Measurements from ENCODE around the gene INTS4.
"Not testable (repeated sequence)": the region's sequence is repeated elsewhere in the genome, so short reads cannot be mapped to it uniquely, and the experiment has no call there.

INTS4 gene, protein sequence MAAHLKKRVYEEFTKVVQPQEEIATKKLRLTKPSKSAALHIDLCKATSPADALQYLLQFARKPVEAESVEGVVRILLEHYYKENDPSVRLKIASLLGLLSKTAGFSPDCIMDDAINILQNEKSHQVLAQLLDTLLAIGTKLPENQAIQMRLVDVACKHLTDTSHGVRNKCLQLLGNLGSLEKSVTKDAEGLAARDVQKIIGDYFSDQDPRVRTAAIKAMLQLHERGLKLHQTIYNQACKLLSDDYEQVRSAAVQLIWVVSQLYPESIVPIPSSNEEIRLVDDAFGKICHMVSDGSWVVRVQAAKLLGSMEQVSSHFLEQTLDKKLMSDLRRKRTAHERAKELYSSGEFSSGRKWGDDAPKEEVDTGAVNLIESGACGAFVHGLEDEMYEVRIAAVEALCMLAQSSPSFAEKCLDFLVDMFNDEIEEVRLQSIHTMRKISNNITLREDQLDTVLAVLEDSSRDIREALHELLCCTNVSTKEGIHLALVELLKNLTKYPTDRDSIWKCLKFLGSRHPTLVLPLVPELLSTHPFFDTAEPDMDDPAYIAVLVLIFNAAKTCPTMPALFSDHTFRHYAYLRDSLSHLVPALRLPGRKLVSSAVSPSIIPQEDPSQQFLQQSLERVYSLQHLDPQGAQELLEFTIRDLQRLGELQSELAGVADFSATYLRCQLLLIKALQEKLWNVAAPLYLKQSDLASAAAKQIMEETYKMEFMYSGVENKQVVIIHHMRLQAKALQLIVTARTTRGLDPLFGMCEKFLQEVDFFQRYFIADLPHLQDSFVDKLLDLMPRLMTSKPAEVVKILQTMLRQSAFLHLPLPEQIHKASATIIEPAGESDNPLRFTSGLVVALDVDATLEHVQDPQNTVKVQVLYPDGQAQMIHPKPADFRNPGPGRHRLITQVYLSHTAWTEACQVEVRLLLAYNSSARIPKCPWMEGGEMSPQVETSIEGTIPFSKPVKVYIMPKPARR

DNA sequence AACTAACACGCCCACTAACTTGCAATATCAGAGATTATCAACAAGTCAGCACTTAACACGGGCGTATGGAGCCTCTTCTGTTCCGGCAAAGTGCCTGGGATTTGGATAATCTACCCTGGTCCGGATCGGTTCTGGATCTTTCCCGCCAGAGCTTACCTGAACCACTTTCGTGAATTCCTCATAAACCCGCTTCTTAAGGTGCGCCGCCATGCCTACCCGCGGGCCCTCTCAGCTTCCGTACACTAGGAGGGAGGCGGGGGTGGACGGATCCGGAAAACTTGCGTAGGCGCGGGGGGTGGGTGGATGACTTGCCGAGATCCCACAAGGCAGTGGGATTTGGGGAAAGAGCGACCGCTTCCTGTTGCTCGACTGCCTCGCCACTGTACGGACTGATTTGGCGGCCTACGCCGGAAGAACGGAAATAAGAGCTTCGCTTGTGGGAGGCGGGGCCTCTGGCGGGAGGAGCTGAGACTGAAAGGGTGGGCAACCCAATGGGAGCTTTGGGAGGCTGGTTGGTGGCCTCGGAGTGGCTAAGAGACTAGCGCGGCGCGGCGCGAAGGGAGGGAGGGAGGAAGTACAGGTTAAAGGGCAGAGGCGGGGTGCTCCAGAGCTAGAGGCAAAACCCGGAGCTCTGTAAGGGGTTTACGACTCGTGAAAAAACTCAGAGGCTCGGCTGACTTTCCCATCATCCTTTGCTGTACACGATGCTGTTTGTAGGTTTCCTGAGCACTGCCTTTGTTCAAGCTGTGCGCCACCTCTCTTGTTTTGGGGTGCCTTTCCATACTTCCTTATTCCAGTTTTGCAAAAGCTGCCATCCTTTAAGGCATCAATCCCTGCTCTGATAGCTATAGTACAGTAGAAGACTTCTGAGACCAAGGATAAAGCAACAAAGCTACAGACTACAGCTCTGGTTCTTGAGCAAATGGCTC lies at the start of gene INTS4:
INTS4 (minus strand) TSS at position 235 of the 929 bp plus-strand sequence; CDS start at position 210, 25 bp downstream.
- peak; percentile 87 to 93 for DNase-seq (ENCODE audit: low read depth in 2 of 2)

DNA sequence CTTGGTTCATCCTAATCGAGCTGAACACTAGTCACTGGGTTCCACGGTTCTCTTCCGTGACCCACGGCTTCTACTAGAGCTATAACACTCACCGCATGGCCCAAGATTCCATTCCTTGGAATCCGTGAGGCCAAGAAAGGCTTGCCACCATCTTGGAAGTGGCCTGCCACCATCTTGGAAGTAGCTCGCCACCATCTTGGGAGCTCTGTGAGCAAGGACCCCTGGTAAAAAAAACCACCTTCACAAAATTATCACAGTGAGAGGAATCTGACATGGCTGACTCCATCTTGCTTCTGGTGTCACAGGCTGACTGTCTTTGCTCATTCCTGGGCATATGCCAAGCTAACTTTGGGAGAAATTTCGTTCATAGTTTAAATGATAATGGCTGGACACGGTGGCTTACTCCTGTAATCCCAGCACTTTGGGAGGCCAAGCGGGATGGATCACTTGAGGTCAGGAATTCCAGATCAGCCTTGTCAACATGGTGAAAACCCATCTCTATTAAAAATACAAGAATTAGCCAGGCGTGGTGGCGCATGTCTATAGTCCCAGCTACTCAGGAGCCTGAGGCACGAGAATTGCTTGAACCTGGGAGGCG lies 47.5 kb upstream of the INTS4 start:
- no peak for DNase-seq (ENCODE audit: low read depth in 2 of 2)

DNA sequence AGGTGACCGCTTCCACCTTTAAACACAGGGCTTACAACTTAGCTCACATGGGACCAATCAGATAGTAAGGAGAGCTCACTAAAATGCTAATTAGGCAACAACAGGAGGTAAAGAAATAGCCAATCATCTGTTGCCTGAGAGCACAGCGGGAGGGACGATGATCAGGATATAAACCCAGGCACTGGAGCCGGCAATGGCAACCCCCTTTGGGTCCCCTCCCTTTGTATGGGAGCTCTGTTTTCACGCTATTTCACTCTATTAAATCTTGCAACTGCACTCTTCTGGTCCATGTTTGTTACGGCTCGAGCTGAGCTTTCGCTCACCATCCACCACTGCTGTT lies 46.9 kb upstream of the INTS4 start:
- DNase-seq (ENCODE audit: low read depth in 2 of 2) = not testable (repeated sequence)

DNA sequence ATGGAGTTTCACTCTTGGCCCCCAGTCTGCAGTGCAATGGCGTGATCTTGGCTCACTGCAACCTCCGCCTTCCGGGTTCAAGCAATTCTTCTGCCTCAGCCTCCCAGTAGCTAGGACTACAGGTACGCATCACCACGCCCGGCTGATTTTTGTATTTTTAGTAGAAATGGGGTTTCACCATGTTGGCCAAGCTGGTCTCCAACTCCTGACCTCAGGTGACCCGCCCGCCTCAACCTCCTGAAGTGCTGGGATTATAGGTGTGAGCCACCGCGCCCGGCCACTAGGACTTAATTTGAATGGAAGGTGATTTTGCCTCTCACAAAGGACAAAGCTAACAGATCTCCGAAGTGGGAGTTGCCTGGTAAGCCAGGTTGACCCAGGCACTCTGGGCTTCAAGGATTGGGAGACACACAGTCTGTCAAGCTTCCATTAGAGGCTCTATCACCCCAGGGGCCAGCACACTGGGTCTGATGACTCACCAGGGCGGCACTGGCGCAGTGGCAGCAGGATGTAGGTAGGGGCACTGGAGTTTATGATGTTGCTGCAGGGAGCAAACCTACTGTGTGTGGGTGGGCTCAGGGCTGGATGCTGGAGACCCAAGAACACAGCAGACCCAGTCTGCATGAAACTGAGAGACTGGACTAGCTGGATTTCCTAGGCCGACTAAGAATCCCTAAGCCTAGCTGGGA lies 46.4 kb upstream of the INTS4 start:
- no peak for DNase-seq (ENCODE audit: low read depth in 2 of 2)

DNA sequence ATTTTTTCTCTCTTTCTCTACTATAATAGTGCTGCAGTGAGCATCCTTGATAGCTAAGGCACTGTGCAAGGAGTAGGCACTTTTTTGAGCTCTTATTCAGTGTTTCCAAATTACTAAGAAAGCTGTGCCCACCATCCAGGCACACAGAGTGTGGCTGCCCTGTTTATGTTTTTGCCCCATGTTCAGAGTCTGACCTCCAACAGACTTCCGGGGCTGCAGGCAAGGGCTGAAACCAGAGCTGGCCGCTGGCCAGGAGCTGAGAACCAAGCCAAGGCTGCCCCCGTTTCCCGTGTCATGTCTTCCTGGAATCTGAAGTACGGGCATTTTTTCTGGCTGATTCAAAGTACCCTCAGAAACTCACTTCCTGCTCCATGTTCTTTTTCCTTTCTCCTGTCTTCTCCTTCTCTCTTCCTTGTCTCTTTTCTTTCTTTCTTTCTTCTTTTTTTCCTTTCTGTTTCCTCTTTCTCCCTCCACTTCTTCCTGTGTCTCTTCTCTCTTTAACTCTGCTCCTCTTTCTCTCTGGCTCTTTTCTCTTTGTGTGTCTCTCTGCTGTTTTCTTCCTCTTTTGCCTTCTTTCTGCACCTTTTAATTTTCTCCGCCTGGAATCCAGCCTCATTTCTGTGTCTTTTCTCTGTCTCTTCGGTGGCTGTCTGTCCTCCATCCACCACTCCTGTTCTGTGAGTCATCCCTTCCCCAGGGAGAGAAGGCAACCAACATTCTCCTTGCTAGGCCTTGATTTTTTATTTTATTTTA lies 45.6 kb upstream of the INTS4 start:
- no peak for DNase-seq (ENCODE audit: low read depth in 2 of 2)

DNA sequence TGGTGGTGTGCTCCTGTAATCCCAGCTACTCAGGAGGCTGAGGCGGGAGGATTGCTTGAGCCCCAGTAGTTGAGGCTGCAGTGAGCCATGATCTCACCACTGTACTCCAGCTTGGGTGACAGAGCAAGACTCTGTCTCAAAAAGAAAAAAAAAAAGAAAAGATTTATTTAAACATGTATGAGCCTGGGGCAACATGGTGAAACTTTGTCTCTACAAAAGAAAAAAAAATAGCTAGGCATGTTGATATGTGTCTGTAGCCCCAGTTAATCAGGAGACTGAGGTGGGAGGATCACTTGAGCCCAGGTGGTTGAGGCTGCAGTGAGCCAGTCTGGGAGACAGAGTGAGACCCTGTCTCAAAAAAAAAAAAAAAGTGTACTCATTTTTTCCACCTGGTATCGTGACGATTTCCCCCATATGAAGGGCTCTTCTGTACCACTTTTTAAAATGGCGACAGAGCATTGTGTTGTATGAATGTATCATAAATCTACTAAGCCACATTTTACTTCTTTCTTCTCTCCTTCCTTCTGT lies 45.0 kb upstream of the INTS4 start:
- no peak for DNase-seq (ENCODE audit: low read depth in 2 of 2)

DNA sequence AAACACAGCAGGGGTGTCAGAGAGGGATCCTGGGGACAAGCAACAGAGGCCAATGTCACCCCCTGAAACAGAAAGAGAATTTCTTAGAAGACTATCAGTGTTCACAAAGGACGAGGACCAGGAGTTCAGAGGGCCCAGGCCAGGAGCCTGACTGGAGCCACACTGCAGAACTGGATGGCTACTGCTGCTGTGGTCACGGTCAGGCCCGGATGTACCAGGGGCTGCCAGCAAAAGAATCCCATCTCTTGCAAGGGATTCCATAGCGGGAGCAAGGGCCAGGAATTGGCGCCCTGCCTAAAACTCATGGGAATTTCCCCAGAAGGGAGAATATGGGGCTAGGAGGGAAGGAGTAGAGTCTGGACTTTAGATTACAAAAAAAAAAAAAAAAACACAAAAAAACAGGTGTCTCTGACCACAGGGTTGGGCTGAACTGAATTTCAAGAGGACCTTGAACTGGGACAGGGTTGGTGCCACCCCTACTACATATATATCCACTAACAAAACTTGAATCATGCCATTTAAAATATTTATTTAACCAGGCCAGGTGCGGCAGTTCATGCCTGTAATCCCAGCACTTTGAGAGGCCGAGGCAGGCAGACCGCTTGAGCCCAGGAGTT lies 44.3 kb upstream of the INTS4 start:
- no peak for DNase-seq (ENCODE audit: low read depth in 2 of 2)

DNA sequence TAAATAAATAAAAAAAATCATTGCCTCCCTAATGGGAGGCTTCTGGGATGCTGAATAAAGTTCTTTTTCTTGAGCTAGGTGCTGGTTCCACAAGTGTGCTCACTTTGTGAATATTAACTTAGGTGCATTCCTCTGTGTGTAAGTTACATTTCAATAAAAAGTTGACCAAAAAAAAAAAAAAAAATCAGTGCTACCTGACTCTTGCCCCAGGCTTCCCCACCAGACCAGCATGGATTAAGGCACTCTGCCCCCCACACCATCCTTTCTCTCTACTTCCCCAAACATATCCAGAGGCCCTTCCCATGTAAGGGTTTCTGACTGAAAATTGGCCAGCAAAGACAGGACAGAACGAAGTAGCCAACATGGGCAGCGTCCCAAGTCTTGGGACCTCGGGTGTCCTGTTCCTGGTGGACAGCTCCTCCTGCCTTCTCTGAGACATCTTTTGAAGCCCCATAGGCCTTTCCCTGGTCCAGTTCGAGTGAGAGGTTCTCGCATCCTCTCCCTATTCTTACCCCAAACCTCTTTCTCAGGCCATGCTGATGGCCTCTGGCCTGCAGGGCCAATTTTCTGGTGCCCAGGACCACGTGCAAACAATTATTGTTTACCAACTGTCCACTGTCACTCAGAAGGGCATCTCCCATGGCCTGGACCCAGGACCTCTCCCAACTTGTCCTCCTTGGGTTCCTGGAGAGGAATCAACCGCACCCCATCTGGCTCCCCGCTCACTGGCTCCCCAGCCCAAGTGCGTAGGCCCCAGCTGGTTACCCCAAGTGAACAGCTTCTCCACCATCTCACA lies 43.6 kb upstream of the INTS4 start:
- no peak for DNase-seq (ENCODE audit: low read depth in 2 of 2)

DNA sequence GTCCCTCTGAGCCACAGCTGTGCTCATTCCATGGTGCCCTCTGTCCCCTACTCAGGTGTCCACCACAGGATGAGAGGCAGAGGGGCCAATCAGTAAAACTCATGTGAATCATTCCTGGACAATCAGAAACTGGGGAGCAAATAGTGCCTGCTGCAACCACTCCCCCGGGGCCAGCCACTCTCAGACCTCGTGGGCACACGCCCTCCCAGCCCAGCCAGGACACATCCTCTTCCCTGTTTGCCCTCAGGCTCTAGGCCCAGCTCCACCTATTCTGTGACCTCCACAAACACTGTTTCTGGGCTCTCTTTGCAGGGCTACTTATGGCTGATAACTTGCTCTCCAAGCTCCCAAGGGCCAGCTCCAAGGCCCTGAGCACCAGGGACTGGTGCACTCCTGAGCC lies 42.6 kb upstream of the INTS4 start:
- no peak for DNase-seq (ENCODE audit: low read depth in 2 of 2)

DNA sequence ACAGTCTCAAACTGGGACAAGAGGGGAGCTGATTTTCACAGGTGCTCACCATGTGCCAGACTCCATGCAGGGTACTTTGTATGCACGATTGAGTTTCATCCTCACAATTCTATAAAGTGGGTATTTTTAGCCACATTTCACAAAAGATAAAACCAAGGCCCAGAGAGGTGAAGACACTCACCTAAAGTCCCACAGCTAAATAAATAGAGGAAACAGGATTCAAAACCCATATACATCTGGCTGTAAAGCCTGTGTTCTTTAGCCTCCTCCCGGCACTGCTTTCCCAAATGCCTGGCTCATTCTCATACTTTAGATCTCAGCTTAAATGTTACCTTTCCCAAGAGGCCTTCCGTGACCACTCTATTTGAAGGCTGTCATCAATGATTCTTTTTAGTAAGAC lies 41.8 kb upstream of the INTS4 start:
- DNase-seq (ENCODE audit: low read depth in 2 of 2) = no peak

DNA sequence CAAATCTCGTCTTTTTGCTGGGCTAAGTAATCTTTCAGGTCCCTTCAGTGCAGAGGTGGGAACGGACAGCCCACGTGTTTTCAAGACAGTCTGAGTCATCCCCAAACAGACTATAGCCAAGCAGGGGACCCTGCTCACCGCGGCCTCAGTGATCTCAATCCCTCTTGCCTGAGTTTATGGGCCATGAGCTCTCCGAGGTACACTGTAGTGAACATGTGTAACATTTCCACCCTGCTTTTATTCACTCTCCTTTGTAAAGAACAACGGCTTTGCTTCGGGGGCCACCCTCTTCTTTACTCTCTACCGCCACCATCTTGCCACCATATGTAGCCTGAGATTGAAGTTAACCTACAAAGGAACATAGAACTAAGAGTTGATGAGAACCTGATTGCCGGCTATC lies 40.2 kb upstream of the INTS4 start:
- no peak for DNase-seq (ENCODE audit: low read depth in 2 of 2)

DNA sequence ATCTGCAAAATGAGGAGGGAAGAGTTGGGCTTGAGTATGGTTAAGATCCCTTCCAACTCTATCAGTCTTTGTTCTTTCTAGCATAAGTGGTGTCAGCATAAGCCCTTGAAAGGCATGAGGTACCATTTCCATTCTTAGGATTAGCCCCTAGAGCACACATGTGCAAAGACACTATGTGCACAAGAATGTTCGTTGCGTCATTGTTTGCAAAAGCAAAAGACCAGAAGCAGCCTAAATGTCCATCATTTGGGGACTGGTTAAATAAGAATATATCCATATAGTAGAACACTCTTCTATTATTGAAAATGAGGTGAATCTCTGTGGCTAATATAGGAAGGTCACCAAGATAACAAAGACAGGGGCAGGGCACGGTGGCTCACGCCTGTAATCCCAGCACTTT lies 38.6 kb upstream of the INTS4 start:
- DNase-seq (ENCODE audit: low read depth in 2 of 2) = no peak

DNA sequence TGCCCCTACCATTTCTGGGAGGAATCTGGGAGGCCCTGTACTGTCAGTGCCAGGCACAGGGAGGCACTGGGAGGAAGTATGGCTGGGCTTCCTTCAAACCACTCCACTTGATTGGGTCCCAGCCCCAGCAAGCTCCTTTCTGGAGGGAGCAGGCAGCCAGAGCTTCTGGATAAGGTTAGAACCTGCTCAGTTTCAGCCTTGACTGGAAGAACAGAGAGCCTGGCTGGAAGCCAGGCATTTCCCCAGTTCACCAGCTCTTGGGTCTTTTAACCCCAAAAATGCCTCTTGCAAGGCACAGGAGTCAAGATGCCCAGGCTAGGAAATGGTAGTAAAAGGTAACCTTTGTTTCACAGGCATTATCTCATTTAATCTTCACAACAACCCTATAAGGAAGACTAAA lies 37.6 kb upstream of the INTS4 start:
- no peak for DNase-seq (ENCODE audit: low read depth in 2 of 2)

DNA sequence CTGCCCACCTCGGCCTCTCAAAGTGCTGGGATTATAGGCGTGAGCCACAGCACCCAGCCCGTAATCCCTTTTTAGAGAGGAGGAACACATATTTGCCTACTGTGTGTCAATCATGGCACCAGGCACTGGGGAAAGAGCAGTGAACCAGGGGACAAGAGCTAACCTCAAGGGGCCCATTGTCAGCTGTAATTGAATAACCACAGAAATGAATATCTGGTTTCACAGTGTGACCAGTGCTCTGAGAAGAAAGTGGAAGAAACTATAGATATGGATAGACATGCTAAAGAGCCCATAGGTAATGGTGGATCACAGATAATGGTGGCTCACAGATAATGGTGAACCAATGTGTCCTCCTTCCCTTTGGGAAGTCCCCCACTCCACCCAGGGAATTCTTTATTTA lies 37.2 kb upstream of the INTS4 start:
- DNase-seq (ENCODE audit: low read depth in 2 of 2) = no peak

DNA sequence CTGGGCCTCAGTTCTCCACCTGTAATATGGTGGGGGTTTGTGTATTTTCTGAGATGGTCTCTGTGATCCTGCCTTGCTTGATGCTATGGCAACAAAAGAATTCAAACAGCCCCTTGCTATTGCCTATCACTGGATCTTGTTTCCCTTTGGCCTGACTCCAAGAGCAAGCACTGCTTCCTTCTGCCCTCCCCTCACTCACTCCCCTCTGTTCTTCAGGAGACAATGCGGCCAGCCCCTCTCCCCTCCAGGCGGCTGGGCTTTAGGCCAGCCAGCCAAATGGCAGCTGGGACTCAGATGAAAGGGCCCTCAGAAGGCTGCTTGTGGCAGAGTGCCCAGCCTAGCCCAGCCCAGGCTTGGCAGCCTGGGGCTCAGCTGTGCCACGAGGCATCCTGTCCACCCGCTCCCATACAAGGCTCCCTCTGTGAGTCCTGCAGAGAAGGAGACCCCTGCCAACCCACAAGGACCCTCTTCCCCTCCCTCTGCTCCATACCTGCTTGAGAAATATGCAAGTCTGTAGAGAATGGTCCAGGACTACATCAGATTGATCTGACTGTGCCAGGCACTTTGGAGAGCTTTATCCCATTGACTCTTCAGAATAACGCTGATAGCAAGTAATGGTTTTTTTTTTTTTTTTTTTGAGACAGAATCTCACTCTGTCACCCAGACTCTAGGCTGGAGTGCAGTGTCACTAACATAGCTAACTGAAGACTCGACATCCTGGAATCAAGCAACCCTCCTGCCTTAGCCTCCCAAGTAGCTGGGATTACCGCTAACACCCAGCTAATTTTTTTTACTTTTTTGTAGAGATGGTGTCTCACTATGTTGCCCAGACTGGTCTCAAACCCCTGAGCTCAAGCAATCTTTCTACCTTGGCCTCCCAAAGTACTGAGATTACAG lies 36.2 kb upstream of the INTS4 start:
- no peak for DNase-seq (ENCODE audit: low read depth in 2 of 2)

DNA sequence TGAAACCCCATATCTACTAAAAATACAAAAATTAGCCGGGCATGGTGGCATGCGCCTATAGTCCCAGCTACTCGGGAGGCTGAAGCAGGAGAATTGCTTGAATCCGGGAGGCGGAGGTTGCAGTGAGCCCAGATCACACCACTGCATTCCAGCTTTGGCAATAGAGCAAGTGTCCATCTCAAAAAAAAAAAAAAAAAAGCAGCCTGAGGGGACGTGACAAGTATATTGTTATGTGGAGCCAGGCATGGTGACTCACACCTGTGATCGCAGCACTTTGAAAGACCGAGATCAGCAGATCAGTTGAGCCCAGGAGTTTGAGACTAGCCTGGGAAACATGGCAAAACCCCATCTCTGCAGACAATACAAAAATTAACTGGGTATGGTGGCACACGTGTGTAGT lies 34.0 kb upstream of the INTS4 start:
- DNase-seq (ENCODE audit: low read depth in 2 of 2) = not testable (repeated sequence)

DNA sequence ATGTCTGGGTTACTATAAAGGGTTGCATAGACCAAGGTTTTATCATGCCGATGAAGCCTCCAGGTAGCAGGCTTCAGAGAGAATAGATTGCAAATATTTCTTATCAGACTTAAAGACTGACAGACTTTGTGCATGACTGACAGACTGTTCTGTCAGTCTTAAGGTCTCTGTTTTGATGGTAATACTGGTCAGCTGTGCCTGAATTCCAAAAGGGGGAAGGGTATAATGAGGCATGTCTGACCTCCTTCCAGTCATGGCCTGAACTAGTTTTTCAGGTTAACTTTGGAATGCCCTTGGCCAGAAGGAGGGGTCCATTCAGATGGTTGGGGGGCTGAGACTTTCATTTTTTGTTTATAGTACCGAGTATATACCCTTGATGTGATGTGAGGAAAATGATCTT lies 33.3 kb upstream of the INTS4 start:
- no peak for DNase-seq (ENCODE audit: low read depth in 2 of 2)
